Stimulated activated CD4-positive, alpha-beta T cell treated with anti-CD3 and anti-CD28 coated beads, Interleukin-15, amount 100 ng/mL, for 48 hours (primary cell): ENCODE data around the gene BCL11B.

Experiments used
- DNase-seq, 2 donors: peaks; one replicate each; pipeline ENCODE4 v3.0.0-alpha.2; 2020; ENCODE audit warnings: low read depth in 2 of 2

The BCL11B gene

DNA sequence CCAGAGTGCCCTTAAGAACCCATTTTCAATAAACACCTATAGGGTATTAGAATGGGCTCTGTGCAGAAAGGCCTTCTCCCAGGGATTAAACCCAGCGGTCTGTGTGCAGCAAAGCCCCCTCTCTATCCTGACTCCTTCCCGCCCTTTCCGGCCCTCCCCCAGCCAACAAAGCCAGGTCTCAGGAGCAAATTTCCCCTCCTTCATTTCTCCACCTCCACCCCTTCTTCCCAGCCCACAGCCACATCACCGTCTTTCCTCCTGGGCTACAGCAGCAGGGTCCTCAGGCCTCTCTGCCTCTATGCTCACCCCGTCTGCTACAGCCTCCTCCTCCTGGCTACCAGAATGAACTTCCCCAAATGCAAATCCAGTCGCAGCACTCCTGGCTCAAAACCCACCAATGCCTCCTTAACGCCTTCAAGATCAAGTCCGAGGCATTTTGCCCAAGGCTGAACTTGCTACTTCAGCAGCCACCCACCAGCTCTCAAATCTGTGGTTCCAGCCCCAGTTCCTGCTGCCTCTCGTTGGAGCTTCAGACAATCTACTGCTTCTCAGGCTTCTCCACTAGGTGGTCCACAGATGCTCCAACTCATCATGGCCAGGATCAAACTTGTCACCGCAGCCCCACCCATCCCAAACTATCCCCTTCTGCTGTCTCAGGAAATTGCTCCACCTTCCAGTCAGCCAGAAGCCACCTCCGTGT is 134.8 kb downstream of the BCL11B start:
- no peak for DNase-seq

DNA sequence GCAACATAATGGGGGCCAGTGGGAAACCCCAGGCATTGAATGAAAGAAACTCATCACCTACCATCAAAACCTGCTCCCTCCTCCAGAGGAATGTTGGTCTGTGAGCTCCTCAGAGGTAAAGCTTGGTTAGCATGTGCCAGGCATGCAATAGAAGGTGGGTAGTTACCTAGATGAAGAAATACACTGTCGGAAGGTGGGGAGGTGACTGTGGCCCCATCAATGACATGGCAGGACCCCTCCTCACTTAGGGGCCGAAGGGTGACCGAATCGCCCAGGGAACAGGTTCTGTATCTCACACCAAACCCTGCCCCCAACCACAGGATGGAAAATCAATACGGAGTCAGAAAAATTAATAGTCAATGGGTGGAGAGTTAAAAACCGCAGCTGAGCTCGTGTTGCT is 135.6 kb downstream of the BCL11B start:
- no peak for DNase-seq

GRCh38 chr14:99136047-99136400 is 136.0 kb downstream of the BCL11B start:
- DNase-seq: no peak

- DNase-seq: no peak
These were observed 137.4 kb downstream of the BCL11B start for GRCh38 chr14:99134516-99135046.

- no peak for DNase-seq
These were observed 138.1 kb downstream of the BCL11B start for GRCh38 chr14:99133636-99134515.

- DNase-seq: no peak
These were observed 139.0 kb downstream of the BCL11B start for GRCh38 chr14:99132821-99133635.

DNA sequence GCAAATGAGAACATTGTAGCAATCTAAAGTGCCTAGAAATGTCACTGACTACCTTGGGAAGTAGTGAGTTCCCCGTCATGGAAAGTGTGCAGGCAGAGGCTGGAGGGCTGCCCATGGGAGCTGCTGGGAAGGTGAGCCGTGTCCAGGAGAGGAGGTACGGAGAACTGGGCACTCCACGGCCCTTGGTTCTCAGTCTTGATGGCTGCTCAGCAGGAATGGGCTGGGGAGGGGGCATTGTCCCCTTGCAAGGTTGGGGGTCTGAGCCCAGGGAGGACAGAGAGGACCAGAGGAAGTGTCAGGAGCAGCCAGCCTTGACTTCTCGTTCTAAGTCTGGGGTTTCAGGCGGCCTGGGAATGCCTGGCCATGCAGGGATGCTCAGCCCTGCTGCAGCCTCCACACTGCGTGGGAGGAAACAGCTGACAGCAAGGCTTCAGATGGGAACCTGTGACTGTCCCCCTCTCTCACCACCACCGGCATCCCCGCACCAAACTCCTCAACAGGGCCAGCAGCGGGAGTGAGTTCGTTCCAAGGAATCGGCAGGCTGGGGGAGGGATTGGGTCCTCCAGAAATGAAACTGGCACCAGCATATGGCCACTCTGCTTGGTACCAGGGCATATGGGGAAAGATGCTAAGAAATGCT is 140.2 kb downstream of the BCL11B start:
- no peak for DNase-seq

DNA sequence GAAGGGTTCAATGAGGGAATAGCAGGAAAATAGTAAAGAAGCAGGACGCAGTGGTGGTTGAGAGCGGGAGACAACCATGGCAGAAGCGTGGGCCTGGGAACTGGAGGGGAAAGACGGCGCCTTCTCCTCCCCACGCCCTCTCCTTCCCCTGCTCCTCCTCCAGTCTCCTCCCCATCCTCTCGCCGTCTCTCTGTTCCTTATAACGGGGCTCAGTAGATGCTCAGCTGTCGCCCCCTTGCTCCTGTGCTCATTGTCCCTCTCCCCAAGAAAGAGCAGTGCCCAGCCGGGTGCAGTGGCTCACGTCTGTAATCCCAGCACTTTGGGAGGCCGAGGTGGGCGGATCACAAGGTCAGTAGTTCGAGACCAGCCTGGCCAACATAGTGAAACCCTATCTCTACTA is 142.0 kb downstream of the BCL11B start:
- DNase-seq: no peak

- no peak for DNase-seq
These were observed 142.7 kb downstream of the BCL11B start for GRCh38 chr14:99129211-99129696.

- no peak for DNase-seq
These were observed 143.8 kb downstream of the BCL11B start for GRCh38 chr14:99128185-99128584.

GRCh38 chr14:99127651-99128167 is 144.3 kb downstream of the BCL11B start:
- no peak for DNase-seq

GRCh38 chr14:99125616-99126431 is 146.2 kb downstream of the BCL11B start:
- no peak for DNase-seq

DNA sequence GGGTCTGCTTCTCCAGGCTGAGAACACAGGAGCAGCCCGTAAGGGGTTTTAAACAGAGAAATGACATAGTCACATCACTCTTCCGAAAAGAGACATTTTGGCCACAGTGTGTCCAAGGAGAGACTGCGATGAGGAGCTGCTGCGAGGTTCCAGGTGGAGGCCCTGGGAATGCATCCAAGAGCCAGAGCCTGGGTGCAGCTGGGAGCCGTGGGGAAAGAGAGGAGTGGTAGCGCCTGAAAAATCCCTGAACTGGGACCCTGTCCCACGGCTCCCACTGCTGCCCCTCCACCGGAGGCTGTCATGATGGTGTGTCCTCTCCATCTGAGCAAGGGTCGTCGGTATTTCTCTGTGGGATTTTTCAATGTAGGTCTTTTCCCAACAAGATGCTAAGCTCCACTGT is 146.9 kb downstream of the BCL11B start:
- DNase-seq: no peak

DNA sequence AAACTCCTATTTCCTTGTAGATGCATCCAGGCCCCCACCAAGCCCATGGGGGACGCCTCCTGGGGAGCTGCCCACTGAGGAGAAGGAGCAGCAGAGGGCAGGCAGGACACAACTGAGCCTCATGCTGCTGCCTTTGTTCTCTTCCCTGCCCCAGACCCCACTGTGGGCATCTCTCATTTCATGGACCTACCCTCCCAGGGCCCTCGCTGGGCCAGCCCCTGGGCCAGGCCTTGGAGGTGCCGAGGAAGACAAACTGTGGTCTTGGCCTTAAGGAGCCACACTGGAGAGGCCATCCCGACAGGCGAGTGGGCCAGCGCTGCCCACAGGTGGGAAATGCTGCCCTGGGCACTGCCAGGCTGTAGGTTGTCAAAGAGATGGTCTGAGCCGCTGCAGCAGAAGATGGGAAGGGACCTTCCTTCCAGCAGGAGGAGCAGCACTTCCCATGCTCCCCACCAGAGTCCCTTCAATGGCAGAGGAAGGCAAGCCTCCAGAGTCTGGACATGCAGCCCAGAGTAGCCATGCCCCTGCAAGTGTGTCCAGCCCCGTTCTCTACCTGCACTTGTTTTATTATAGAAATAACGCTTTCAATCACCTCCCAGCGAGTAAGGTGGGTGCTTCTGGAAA is 147.4 kb downstream of the BCL11B start:
- no peak for DNase-seq

- DNase-seq: no peak
These were observed 148.7 kb downstream of the BCL11B start for GRCh38 chr14:99123208-99123870.

GRCh38 chr14:99122521-99123125 is 149.4 kb downstream of the BCL11B start:
- no peak for DNase-seq

- DNase-seq: no peak
These were observed 150.6 kb downstream of the BCL11B start for GRCh38 chr14:99121319-99121875.

- no peak for DNase-seq
These were observed 151.3 kb downstream of the BCL11B start for GRCh38 chr14:99120526-99121318.
